K562 (cell line): ENCODE measurements around the gene ARPC4. TPM values are rescaled to one million over a fixed set of nuclear protein-coding genes. Genes with fewer than 3 reads are reported as not detected.

ENCODE experiments used
- CTCF ChIP-seq, 3 experiments: IDR thresholded peaks in 2 of 3; conservative IDR thresholded peaks in 1 of 3; 2 replicates each; pipeline ENCODE4 v1.5.1; 2011 to 2012; ENCODE audit warnings: low read length in 3 of 3, mild to moderate bottlenecking in 3 of 3, control low read depth in 2 of 3, improper control_type of control experiment in 1 of 3, inconsistent platforms in 1 of 3, low read depth in 1 of 3, mixed read lengths in 1 of 3, moderate library complexity in 1 of 3; ENCODE audit not compliant: insufficient read depth in 2 of 3
- DDX20 ChIP-seq: fragments of 450-650 bp; IDR thresholded peaks from 2 replicates; pipeline ENCODE4 v1.6.1; 2016; ENCODE audit warnings: missing genetic modification characterization, low read depth, mild to moderate bottlenecking, missing compliant biosample characterization, moderate library complexity
- ESRRA ChIP-seq: fragments of 450-650 bp; IDR thresholded peaks from 2 replicates; pipeline ENCODE4 v1.6.1; 2014; ENCODE audit warnings: low read depth, mild to moderate bottlenecking, moderate library complexity, borderline replicate concordance
- ETS1 ChIP-seq: conservative IDR thresholded peaks from 2 replicates; pipeline ENCODE4 v1.6.1; 2011; ENCODE audit warnings: low read depth, mild to moderate bottlenecking, low read length; ENCODE audit not compliant: control insufficient read depth
- ETV5 ChIP-seq: sonication (generic); formaldehyde crosslinking; IDR thresholded peaks from 2 replicates; pipeline ENCODE4 v1.4.0; 2020; ENCODE audit warnings: low read depth, mild to moderate bottlenecking, missing genetic modification reagents
- HES1 ChIP-seq: fragments of 450-650 bp; IDR thresholded peaks from 2 replicates; pipeline ENCODE4 v1.6.1; 2016; ENCODE audit warnings: low read depth, mild to moderate bottlenecking, moderate library complexity
- NEUROD1 ChIP-seq: fragments of 150-350 bp; IDR thresholded peaks from 2 replicates; pipeline ENCODE4 v1.6.1; 2014; ENCODE audit warnings: borderline replicate concordance, low read length, low read depth; ENCODE audit not compliant: partially characterized antibody
- NFIC ChIP-seq: fragments of 450-650 bp; IDR thresholded peaks from 2 replicates; pipeline ENCODE4 v1.6.1; 2017; ENCODE audit warnings: mild to moderate bottlenecking, inconsistent platforms
- POLR2A ChIP-seq: fragments of 450-650 bp; conservative IDR thresholded peaks from 2 replicates; pipeline ENCODE4 v1.6.1; 2016
- POLR2H ChIP-seq: IDR thresholded peaks from 2 replicates; pipeline ENCODE4 v1.6.1; 2016; ENCODE audit warnings: missing genetic modification characterization, low read depth, mild to moderate bottlenecking, control low read depth, missing compliant biosample characterization, moderate library complexity
- RFX5 ChIP-seq: IDR thresholded peaks from 2 replicates; pipeline ENCODE4 v1.6.1; 2011; ENCODE audit warnings: low read depth, mild to moderate bottlenecking, improper control_type of control experiment, low read length
- SRSF1 ChIP-seq: fragments of 200-400 bp; formaldehyde crosslinking; IDR thresholded peaks from 2 replicates; pipeline ENCODE4 v1.6.1; 2017; ENCODE audit warnings: mild to moderate bottlenecking, low read depth, low read length, moderate library complexity
- YY1 ChIP-seq, 3 experiments: IDR thresholded peaks; 2 replicates each; pipeline ENCODE4 v1.6.1; 2011; ENCODE audit warnings: low read length in 2 of 3, mild to moderate bottlenecking in 2 of 3, moderate library complexity in 2 of 3, borderline replicate concordance in 1 of 3, control low read depth in 1 of 3, low read depth in 1 of 3; ENCODE audit not compliant: insufficient read depth in 3 of 3, insufficient replicate concordance in 2 of 3, control insufficient read depth in 1 of 3, insufficient read length in 1 of 3; ENCODE audit errors: extremely low read depth in 1 of 3
- ZKSCAN1 ChIP-seq: fragments of 150-350 bp; IDR thresholded peaks from 2 replicates; pipeline ENCODE4 v1.6.1; 2016; ENCODE audit warnings: low read depth, low read length
- polyA plus RNA-seq, 8 experiments: library from polyadenylated mRNA; depleted of rRNA in 4 of 8; stranded (reverse) in 5 of 8; unstranded in 3 of 8; fragments of >200 nt; fragmentation: Nextera tagmentation in 2 of 8; fragmentation: Illumina TruSeq in 1 of 8; extraction: Ambion mirVana in 2 of 8; extraction: Trizol in 1 of 8; gene quantifications; 2 replicates each; pipeline versions ENCODE4 v1.2.1 to v1.2.3, GENCODE V29; 2011 to 2014; ENCODE audit warnings: inconsistent platforms in 1 of 8, missing spikeins in 1 of 8
- total RNA-seq, 7 experiments: library from RNA; depleted of rRNA in 6 of 7; stranded (reverse); fragments of >200 nt in 6 of 7; fragmentation: Illumina TruSeq in 2 of 7; extraction: Trizol in 2 of 7; gene quantifications; 2 replicates each; pipeline versions ENCODE4 v1.2.1 to v1.2.3, GENCODE V29; 2011 to 2021; ENCODE audit warnings: low replicate concordance in 1 of 7
- TF ChIP-seq, protein P1 (sequence below): sonication (generic); formaldehyde crosslinking; IDR thresholded peaks from 2 replicates; pipeline ENCODE4 v1.8.0; 2022; ENCODE audit warnings: missing genetic modification reagents, mild to moderate bottlenecking, borderline replicate concordance
- TF ChIP-seq, protein P2 (sequence below): fragments of 250-450 bp; sonication (Bioruptor Pico); IDR thresholded peaks from 2 replicates; pipeline ENCODE4 v1.5.0; 2020; ENCODE audit warnings: mild to moderate bottlenecking, borderline replicate concordance

The ARPC4 gene
- total and polyA plus RNA-seq, 9 of the 15 experiments (the other 6 are each of a cell fraction or from before 2014, with no cell fraction given) = 20.1 to 153 (median 119) TPM

GRCh38 chr3:9749645-9750555, 43.0 kb upstream of the ARPC4 start, which contains the start of gene OGG1 (continued):
- TF ChIP-seq CTCF (IDR thresholded peaks at IDR 0.05 in 2 of 3, conservative IDR thresholded peaks at IDR 0.05 in 1 of 3; ENCODE audit: insufficient read depth in 2 of 3, low read depth in 1 of 3, low read length in 3 of 3) (peak in 2 of 3 experiments; percentile 9 to 19; a peak in 3 of 6 replicates), YY1 (IDR thresholded peaks at IDR 0.05; ENCODE audit: borderline replicate concordance in 1 of 3, control insufficient read depth in 1 of 3, extremely low read depth in 1 of 3, insufficient read depth in 3 of 3, insufficient read length in 1 of 3, insufficient replicate concordance in 2 of 3, low read depth in 1 of 3, low read length in 2 of 3) (peak in 1 of 3 experiments; percentile 47), HES1 (peak; percentile 32; the same call in 1 of the 2 replicates), NEUROD1 (peak; percentile 56), ZKSCAN1 (peak; percentile 42), POLR2A (peak; percentile 87), NFIC (peak; percentile 98), POLR2H (tag) (peak; percentile 80), ETV5 (CRISPR knock-in tag) (peak; percentile 87), RFX5 (no peak), DDX20 (no peak), SRSF1 (no peak), ETS1 (peak; percentile 62), ESRRA (peak; percentile 86; the same call in 1 of the 2 replicates)
- TF ChIP-seq, protein P1, sequence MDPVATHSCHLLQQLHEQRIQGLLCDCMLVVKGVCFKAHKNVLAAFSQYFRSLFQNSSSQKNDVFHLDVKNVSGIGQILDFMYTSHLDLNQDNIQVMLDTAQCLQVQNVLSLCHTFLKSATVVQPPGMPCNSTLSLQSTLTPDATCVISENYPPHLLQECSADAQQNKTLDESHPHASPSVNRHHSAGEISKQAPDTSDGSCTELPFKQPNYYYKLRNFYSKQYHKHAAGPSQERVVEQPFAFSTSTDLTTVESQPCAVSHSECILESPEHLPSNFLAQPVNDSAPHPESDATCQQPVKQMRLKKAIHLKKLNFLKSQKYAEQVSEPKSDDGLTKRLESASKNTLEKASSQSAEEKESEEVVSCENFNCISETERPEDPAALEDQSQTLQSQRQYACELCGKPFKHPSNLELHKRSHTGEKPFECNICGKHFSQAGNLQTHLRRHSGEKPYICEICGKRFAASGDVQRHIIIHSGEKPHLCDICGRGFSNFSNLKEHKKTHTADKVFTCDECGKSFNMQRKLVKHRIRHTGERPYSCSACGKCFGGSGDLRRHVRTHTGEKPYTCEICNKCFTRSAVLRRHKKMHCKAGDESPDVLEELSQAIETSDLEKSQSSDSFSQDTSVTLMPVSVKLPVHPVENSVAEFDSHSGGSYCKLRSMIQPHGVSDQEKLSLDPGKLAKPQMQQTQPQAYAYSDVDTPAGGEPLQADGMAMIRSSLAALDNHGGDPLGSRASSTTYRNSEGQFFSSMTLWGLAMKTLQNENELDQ (CRISPR knock-in tag) = 0 out of 2 replicates have a peak, but pooled peaks have one; percentile 32
- TF ChIP-seq, protein P2, sequence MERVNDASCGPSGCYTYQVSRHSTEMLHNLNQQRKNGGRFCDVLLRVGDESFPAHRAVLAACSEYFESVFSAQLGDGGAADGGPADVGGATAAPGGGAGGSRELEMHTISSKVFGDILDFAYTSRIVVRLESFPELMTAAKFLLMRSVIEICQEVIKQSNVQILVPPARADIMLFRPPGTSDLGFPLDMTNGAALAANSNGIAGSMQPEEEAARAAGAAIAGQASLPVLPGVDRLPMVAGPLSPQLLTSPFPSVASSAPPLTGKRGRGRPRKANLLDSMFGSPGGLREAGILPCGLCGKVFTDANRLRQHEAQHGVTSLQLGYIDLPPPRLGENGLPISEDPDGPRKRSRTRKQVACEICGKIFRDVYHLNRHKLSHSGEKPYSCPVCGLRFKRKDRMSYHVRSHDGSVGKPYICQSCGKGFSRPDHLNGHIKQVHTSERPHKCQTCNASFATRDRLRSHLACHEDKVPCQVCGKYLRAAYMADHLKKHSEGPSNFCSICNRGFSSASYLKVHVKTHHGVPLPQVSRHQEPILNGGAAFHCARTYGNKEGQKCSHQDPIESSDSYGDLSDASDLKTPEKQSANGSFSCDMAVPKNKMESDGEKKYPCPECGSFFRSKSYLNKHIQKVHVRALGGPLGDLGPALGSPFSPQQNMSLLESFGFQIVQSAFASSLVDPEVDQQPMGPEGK (CRISPR knock-in tag) = no peak
